RWPE2 (cell line): ENCODE measurements around the gene ESRP2.

Source experiments
- ATAC-seq: fragments of 200-7000 bp; cut with Tn5 transposase; 3 replicates; pipeline ENCODE4 v1.9.1; 2021; ENCODE audit warnings: low read depth
- DNase-seq: peaks from one replicate; pipeline ENCODE4 v3.0.0-alpha.2; 2020; ENCODE audit warnings: low spot score
- H3K27ac ChIP-seq: fragments of 450-650 bp; 2 replicates; pipeline ENCODE4 v1.5.1; 2017; ENCODE audit warnings: mild to moderate bottlenecking; ENCODE audit not compliant: poor library complexity, severe bottlenecking
- H3K27me3 ChIP-seq: fragments of 250-450 bp; sonication (Bioruptor Pico); 2 replicates; pipeline ENCODE4 v1.5.1; 2021; ENCODE audit warnings: mild to moderate bottlenecking, moderate library complexity; ENCODE audit not compliant: insufficient read depth, poor library complexity, severe bottlenecking
- H3K36me3 ChIP-seq: fragments of 250-450 bp; sonication (Bioruptor Pico); 2 replicates; pipeline ENCODE4 v1.5.1; 2020; ENCODE audit warnings: low read depth, mild to moderate bottlenecking, moderate library complexity
- H3K4me1 ChIP-seq: fragments of 250-450 bp; sonication (Bioruptor Pico); 2 replicates; pipeline ENCODE4 v1.5.1; 2021; ENCODE audit warnings: mild to moderate bottlenecking, moderate library complexity; ENCODE audit not compliant: insufficient read depth, poor library complexity, severe bottlenecking
- H3K4me3 ChIP-seq: fragments of 250-450 bp; sonication (Bioruptor Pico); 2 replicates; pipeline ENCODE4 v1.5.1; 2021; ENCODE audit warnings: mild to moderate bottlenecking, moderate library complexity; ENCODE audit not compliant: severe bottlenecking
- H3K9me3 ChIP-seq: fragments of 250-450 bp; sonication (Bioruptor Pico); 2 replicates; pipeline ENCODE4 v1.5.1; 2021; ENCODE audit warnings: mild to moderate bottlenecking, moderate library complexity; ENCODE audit not compliant: severe bottlenecking
- CTCF ChIP-seq: fragments of 450-650 bp; IDR thresholded peaks from one replicate; pipeline ENCODE4 v1.5.1; 2017; ENCODE audit warnings: mild to moderate bottlenecking, moderate library complexity; ENCODE audit not compliant: poor library complexity, severe bottlenecking

The ESRP2 gene

GRCh38 chr16:68216240-68216639 lies 19.7 kb downstream of the ESRP2 start:
- ATAC-seq, result no peak
- TF ChIP-seq CTCF, result no peak
- no peaks in the 10 kb centered on the region for H3K27me3 ChIP-seq

GRCh38 chr16:68215302-68215701 lies 20.6 kb downstream of the ESRP2 start:
- Histone ChIP-seq H3K36me3 (no peaks in the 10 kb centered on the region; the same call in 1 of the 2 replicates), H3K9me3 (no peaks in the 10 kb centered on the region)

More at GRCh38 chr16:68216240-68216639, 19.7 kb downstream of the ESRP2 start:
- no peak overlapping the region for H3K27ac ChIP-seq
- H3K36me3 ChIP-seq, result no peaks in the 10 kb centered on the region; the same call in 1 of the 2 replicates
- H3K4me1 ChIP-seq, result no peaks in the 10 kb centered on the region
- no peak overlapping the region for H3K4me3 ChIP-seq
- no peaks in the 10 kb centered on the region for H3K9me3 ChIP-seq
- DNase-seq, result no peak

GRCh38 chr16:68214726-68215125 lies 21.2 kb downstream of the ESRP2 start:
- H3K4me1 ChIP-seq, result no peaks in the 10 kb centered on the region
- H3K27me3 ChIP-seq, result no peaks in the 10 kb centered on the region
- no peaks in the 10 kb centered on the region; the same call in 1 of the 2 replicates for H3K36me3 ChIP-seq
- no peak for TF ChIP-seq CTCF
- DNase-seq (no peak), ATAC-seq (no peak)
- H3K27ac ChIP-seq, result no peak overlapping the region
- H3K4me3 ChIP-seq, result no peak overlapping the region
- H3K9me3 ChIP-seq, result no peaks in the 10 kb centered on the region

More at GRCh38 chr16:68215302-68215701, 20.6 kb downstream of the ESRP2 start:
- no peak for TF ChIP-seq CTCF
- Histone ChIP-seq H3K4me3 (no peak overlapping the region), H3K27me3 (no peaks in the 10 kb centered on the region), H3K4me1 (no peaks in the 10 kb centered on the region), H3K27ac (no peak overlapping the region)
- DNase-seq (no peak), ATAC-seq (no peak)

GRCh38 chr16:68206245-68206644 lies 29.7 kb downstream of the ESRP2 start:
- no peak for DNase-seq
- no peak for ATAC-seq
- Histone ChIP-seq H3K27me3 (no peaks in the 10 kb centered on the region), H3K4me1 (no peaks in the 10 kb centered on the region), H3K36me3 (no peaks in the 10 kb centered on the region), H3K27ac (no peak overlapping the region), H3K9me3 (no peaks in the 10 kb centered on the region), H3K4me3 (no peak overlapping the region)
- TF ChIP-seq CTCF, result no peak

- no peak for ATAC-seq
- Histone ChIP-seq H3K4me1 (peaks cover 6% of the 10 kb centered on the region), H3K4me3 (no peak overlapping the region), H3K27me3 (no peaks in the 10 kb centered on the region), H3K27ac (no peak overlapping the region), H3K9me3 (no peaks in the 10 kb centered on the region), H3K36me3 (no peaks in the 10 kb centered on the region)
- DNase-seq, result no peak
- TF ChIP-seq CTCF, result no peak
Observed at GRCh38 chr16:68202091-68202519, 33.8 kb downstream of the ESRP2 start.
